Lower leg skin (tissue), 3 donors: ENCODE data around the gene RAP1GDS1.

Source experiments
- CTCF ChIP-seq, 3 donors: fragments of 450-650 bp; IDR thresholded peaks; one replicate each; pipeline ENCODE4 v1.5.1; 2016; ENCODE audit warnings: antibody characterized with exemption in 3 of 3, mild to moderate bottlenecking in 3 of 3, moderate library complexity in 2 of 3
- POLR2A ChIP-seq, 2 donors: fragments of 450-650 bp; IDR thresholded peaks; one replicate each; pipeline ENCODE4 v1.6.1; 2016 to 2017; ENCODE audit warnings: antibody characterized with exemption in 2 of 2, mild to moderate bottlenecking in 1 of 2, moderate library complexity in 1 of 2

GRCh38 chr4:98374643-98375042 is 113.5 kb downstream of the RAP1GDS1 start:
- no peak for TF ChIP-seq CTCF (IDR thresholded peaks at IDR 0.05)
- no peak for TF ChIP-seq POLR2A (IDR thresholded peaks at IDR 0.05)
